ENCODE measurements around the gene FYTTD1.

DNA sequence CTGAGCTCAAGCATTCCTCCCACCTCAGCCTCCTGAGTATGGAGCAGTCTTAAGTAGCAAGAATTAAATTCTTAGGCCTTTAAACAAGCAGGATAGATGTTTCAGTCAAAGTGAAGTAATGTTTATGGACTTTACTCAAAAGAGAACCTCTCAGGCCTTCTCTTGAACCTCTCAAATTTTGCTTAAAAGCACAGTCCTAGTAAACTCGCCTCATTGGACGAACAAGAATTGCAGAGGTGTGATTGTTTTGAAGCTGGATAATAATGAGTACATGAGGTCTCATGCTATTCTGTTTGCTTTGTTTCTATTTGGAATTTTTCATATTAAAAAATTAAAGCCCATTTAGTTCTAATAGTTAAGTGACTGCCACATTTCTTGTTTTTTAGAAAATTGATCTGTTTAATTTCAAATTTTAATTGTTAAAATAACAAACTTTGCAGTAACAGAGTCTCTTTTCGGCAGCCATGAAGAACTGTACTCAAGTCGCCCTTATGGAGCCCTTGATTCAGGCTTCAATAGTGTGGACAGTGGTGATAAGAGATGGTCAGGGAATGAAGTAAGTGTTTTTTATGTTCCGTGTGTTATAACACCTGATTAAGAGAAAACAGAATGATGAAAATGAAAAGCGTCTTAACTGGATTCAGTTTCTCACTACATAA is 80.8 kb downstream of the FYTTD1 start:
- TF ChIP-seq, protein P1, sequence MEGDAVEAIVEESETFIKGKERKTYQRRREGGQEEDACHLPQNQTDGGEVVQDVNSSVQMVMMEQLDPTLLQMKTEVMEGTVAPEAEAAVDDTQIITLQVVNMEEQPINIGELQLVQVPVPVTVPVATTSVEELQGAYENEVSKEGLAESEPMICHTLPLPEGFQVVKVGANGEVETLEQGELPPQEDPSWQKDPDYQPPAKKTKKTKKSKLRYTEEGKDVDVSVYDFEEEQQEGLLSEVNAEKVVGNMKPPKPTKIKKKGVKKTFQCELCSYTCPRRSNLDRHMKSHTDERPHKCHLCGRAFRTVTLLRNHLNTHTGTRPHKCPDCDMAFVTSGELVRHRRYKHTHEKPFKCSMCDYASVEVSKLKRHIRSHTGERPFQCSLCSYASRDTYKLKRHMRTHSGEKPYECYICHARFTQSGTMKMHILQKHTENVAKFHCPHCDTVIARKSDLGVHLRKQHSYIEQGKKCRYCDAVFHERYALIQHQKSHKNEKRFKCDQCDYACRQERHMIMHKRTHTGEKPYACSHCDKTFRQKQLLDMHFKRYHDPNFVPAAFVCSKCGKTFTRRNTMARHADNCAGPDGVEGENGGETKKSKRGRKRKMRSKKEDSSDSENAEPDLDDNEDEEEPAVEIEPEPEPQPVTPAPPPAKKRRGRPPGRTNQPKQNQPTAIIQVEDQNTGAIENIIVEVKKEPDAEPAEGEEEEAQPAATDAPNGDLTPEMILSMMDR (conservative IDR thresholded peaks at IDR 0.05) = no peak
- no peak for TF ChIP-seq ZFX (IDR thresholded peaks at IDR 0.05)

Data from C4-2B (cell line).